Tibial artery (tissue), 4 donors: ENCODE data around the gene GLT1D1.

Experiments
- DNase-seq, 2 donors: peaks; one replicate each; pipeline ENCODE4 v3.0.0-alpha.2; 2019
- H3K27ac ChIP-seq, 2 donors: fragments of 200-600 bp; sonication (generic) in 1 of 2; 1 replicate in 1 of 2; 2 replicates in 1 of 2; pipeline ENCODE4 v1.5.1; 2018 to 2019; ENCODE audit warnings: mild to moderate bottlenecking in 1 of 2
- H3K27me3 ChIP-seq, 2 donors: fragments of 200-600 bp; sonication (generic) in 1 of 2; one replicate each; pipeline versions ENCODE4 v1.5.1 to v1.6.0; 2016 to 2019
- H3K36me3 ChIP-seq, 3 donors: fragments of 200-600 bp; sonication (generic) in 2 of 3; one replicate each; pipeline ENCODE4 v1.5.1; 2016 to 2019; ENCODE audit warnings: mild to moderate bottlenecking in 2 of 3
- H3K4me1 ChIP-seq, 4 donors: fragments of 200-600 bp; sonication (generic) in 2 of 4; 1 replicate in 3 of 4; 2 replicates in 1 of 4; pipeline ENCODE4 v1.5.1; 2016 to 2019
- H3K4me3 ChIP-seq, 2 donors: fragments of 200-600 bp; sonication (generic) in 1 of 2; 1 replicate in 1 of 2; 2 replicates in 1 of 2; pipeline ENCODE4 v1.5.1; 2018 to 2019; ENCODE audit warnings: mild to moderate bottlenecking in 2 of 2
- H3K9me3 ChIP-seq, 3 donors: fragments of 200-600 bp; sonication (generic) in 1 of 3; one replicate each; pipeline ENCODE4 v1.5.1; 2016 to 2019
- intact Hi-C: fragments of 100-400 bp; cut with DNase I; formaldehyde crosslinking; loops from one replicate; pipeline ENCODE4 v1.15.0; 2023; ENCODE audit warnings: low total_unique reads
- TF ChIP-seq, protein P1 (sequence below), 2 experiments: fragments of 200-600 bp in 1 of 2; fragments of 450-650 bp in 1 of 2; IDR thresholded peaks; one replicate each; pipeline ENCODE4 v1.5.1; 2017 to 2019; ENCODE audit warnings: antibody characterized with exemption in 2 of 2, mild to moderate bottlenecking in 1 of 2, moderate library complexity in 1 of 2

The GLT1D1 gene

DNA sequence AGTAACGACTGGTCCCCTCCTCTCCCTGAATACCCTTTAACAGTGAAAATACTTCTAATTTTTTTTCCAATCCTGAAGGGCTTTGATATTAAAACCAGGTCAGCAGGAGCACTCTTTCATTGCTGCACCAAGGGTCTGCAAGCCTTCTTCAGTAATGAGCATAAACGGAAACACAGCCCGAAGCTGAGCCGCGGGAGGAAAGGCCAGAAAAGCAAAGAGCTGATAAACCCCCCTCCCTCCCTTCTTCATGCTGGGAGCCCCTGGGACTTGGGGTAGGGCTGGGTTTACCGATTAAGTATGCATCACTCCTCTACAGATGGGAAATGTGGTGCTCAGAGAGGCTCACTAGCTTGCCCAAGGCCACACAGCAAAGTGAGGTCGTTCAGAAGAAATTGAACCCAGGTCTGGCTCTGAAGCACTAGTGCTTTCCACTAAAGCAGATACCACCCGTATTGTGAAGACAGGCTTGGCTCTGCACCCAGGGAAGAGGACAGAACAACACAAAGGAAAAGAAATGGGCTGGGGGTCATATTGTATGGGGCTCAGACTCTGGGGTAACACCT, 128.8 kb downstream of the GLT1D1 start:
- TF ChIP-seq, protein P1, sequence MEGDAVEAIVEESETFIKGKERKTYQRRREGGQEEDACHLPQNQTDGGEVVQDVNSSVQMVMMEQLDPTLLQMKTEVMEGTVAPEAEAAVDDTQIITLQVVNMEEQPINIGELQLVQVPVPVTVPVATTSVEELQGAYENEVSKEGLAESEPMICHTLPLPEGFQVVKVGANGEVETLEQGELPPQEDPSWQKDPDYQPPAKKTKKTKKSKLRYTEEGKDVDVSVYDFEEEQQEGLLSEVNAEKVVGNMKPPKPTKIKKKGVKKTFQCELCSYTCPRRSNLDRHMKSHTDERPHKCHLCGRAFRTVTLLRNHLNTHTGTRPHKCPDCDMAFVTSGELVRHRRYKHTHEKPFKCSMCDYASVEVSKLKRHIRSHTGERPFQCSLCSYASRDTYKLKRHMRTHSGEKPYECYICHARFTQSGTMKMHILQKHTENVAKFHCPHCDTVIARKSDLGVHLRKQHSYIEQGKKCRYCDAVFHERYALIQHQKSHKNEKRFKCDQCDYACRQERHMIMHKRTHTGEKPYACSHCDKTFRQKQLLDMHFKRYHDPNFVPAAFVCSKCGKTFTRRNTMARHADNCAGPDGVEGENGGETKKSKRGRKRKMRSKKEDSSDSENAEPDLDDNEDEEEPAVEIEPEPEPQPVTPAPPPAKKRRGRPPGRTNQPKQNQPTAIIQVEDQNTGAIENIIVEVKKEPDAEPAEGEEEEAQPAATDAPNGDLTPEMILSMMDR (IDR thresholded peaks at IDR 0.05): no peak
- Histone ChIP-seq H3K9me3 (no peaks in the 10 kb centered on the region), H3K27ac (no peak overlapping the region), H3K27me3 (peaks cover 0 to 35% of the 10 kb centered on the region in 2 donors), H3K4me1 (no peaks in the 10 kb centered on the region), H3K4me3 (no peak overlapping the region), H3K36me3 (no peaks in the 10 kb centered on the region)
- DNase-seq: no peak
- intact Hi-C loops: no loop called here

DNA sequence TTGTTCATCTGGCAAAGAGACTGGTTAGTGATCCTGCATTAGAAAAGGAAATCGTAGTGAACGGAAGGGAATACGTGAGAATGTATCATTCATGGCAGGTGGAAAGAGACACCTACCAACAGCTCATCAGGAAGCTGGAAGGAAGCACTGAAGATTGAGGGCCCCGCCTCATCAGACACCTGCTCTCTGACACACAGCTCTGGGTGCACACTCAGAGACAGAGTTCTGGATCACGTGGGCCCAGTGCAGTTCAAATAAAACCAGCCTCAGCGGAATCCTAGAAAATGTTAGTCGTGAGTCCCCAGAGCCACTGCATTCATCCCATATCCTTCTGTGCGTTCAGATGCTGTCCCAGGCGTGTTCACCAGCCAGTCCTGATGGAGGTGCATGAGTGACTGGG, 129.7 kb downstream of the GLT1D1 start:
- Histone ChIP-seq H3K4me3 (no peak overlapping the region), H3K9me3 (no peaks in the 10 kb centered on the region), H3K36me3 (no peaks in the 10 kb centered on the region), H3K27me3 (peaks cover 0 to 31% of the 10 kb centered on the region in 2 donors), H3K27ac (no peak overlapping the region), H3K4me1 (no peaks in the 10 kb centered on the region)
- DNase-seq: no peak
- intact Hi-C loops: no loop called here
- TF ChIP-seq, protein P1 (IDR thresholded peaks at IDR 0.05): no peak

DNA sequence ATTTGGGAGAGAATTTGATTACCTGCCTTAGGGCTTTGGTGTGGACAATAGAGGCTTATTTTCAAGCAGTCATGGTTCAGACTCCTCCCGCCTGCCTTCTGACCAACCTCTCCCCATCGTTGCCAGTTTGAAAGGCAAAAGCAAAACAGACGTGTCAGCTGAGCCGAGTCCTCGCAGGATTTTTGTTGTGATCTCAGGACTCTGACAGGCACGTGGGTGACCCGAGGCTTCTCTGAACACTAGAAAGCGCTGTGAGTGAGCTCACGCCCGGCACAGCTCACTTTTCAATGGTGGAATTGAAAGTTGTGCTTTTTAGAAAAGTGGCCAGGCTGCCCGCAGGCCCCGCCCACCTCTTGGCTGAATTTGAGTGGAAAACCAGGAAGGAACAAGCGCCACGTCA, 130.1 kb downstream of the GLT1D1 start:
- H3K27ac ChIP-seq: no peak overlapping the region
- H3K4me3 ChIP-seq: no peak overlapping the region
- H3K36me3 ChIP-seq: no peaks in the 10 kb centered on the region
- H3K4me1 ChIP-seq: no peaks in the 10 kb centered on the region
- TF ChIP-seq, protein P1 (IDR thresholded peaks at IDR 0.05): no peak
- no peak for DNase-seq
- peaks cover 0 to 27% of the 10 kb centered on the region in 2 donors for H3K27me3 ChIP-seq
- intact Hi-C loops: no loop called here
- H3K9me3 ChIP-seq: no peaks in the 10 kb centered on the region

DNA sequence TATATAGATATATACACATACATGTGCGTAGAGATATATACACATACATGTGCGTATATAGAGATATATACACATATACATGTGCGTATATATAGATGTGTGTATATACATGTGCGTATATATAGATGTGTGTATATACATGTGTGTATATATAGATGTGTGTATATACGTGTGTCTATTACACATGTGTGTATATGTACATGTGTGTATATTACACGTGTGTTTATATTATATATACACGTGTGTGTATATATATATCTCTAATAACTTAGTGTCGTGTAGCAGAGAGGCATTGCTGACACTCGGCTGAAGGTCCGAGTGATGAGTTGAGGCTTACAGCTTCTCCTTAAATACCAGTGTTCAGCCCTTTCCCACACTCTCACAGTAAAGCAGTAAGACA, 133.7 kb downstream of the GLT1D1 start:
- peaks cover 0 to 7% (median 0%) of the 10 kb centered on the region in 3 donors for H3K9me3 ChIP-seq
- no peak overlapping the region for H3K4me3 ChIP-seq
- no peaks in the 10 kb centered on the region for H3K27me3 ChIP-seq
- H3K36me3 ChIP-seq: no peaks in the 10 kb centered on the region
- TF ChIP-seq, protein P1 (IDR thresholded peaks at IDR 0.05): no peak
- intact Hi-C loops: no loop called here
- H3K27ac ChIP-seq: no peak overlapping the region
- no peak for DNase-seq
- H3K4me1 ChIP-seq: no peaks in the 10 kb centered on the region

DNA sequence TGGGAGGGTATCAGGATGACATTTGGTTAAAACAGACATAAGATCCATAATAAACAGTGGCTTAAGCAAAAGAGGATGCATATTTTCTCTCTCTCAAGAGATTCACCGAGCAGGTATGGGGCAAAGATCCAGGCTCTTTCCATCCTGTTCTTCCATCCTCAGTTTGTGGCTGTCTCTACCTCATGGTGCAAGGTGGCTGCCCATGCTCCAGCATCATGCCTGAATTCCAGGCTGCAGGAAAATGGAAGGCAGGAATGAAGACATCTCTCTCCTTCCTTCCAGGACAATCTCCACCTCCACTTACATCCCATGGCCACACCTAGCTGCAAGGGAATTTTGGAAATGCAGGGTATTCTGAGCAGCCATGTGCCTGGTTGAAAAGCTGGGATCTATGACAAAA, 136.0 kb downstream of the GLT1D1 start:
- Histone ChIP-seq H3K36me3 (no peaks in the 10 kb centered on the region), H3K4me3 (no peak overlapping the region), H3K9me3 (peaks cover 0 to 7% (median 0%) of the 10 kb centered on the region in 3 donors), H3K4me1 (no peaks in the 10 kb centered on the region), H3K27ac (no peak overlapping the region), H3K27me3 (no peaks in the 10 kb centered on the region)
- TF ChIP-seq, protein P1 (IDR thresholded peaks at IDR 0.05): no peak
- no peak for DNase-seq
- intact Hi-C loops: no loop called here

DNA sequence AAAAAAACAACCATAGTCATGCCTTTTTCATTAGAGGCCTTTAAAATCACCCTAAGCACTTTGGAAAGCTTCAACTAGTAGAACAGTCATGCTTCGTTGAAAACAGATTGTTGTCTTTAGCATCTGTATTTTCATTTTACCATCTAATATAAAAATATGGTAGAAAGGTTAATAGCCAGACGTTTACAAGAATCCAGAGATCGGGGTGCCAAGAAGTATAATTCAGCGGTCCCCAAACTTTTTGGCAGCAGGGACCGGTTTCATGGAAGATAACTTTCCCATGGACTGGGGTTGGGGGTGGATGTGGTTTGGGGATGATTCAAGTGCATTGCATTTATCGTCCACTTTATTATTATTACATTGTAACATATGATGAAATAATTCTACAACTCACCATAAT, 138.4 kb downstream of the GLT1D1 start:
- Histone ChIP-seq H3K4me1 (no peaks in the 10 kb centered on the region), H3K27me3 (no peaks in the 10 kb centered on the region), H3K36me3 (no peaks in the 10 kb centered on the region), H3K4me3 (no peak overlapping the region), H3K9me3 (peaks cover 0 to 7% (median 0%) of the 10 kb centered on the region in 3 donors), H3K27ac (no peak overlapping the region)
- TF ChIP-seq, protein P1 (IDR thresholded peaks at IDR 0.05): no peak
- intact Hi-C loops: no loop called here
- no peak for DNase-seq
